Right lobe of liver (tissue), 4 donors: ENCODE results near the gene SYPL1.

ENCODE experiments used
- POLR2A ChIP-seq: fragments of 450-650 bp; IDR thresholded peaks from one replicate; pipeline ENCODE4 v1.6.1; 2017; ENCODE audit warnings: antibody characterized with exemption, mild to moderate bottlenecking
- TF ChIP-seq, protein P1 (sequence below), 4 donors: fragments of 200-600 bp in 3 of 4; fragments of 450-650 bp in 1 of 4; IDR thresholded peaks; one replicate each; pipeline versions ENCODE4 v1.5.1 to v1.8.0; 2016 to 2022; ENCODE audit warnings: antibody characterized with exemption in 4 of 4, mild to moderate bottlenecking in 2 of 4
- donor health status: DM: no; HTN: no; CAD: no.
- donor health status: DM: no; HTN: no; CAD: no.
- donor health status: DM: no; HTN: yes; CAD: no.

DNA sequence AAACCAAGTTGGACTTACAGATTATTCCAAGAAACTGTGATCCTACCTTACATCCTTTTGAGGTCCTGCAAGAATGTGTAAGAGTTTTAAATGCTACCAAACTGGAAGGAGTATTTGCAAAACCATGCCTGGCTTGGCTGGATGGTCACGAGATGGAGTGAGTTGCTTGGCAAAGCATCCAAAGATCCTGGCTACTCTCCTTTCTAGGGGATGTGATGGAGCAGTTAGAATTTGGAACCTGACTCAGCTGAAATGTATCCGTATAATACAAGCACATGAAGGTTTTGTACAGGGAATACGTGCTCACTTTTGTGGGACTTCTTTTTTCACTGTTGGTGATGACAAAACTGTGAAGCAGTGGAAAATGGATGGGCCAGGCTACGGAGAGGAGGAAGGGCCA is 13.3 kb upstream of the SYPL1 start:
- TF ChIP-seq, protein P1, sequence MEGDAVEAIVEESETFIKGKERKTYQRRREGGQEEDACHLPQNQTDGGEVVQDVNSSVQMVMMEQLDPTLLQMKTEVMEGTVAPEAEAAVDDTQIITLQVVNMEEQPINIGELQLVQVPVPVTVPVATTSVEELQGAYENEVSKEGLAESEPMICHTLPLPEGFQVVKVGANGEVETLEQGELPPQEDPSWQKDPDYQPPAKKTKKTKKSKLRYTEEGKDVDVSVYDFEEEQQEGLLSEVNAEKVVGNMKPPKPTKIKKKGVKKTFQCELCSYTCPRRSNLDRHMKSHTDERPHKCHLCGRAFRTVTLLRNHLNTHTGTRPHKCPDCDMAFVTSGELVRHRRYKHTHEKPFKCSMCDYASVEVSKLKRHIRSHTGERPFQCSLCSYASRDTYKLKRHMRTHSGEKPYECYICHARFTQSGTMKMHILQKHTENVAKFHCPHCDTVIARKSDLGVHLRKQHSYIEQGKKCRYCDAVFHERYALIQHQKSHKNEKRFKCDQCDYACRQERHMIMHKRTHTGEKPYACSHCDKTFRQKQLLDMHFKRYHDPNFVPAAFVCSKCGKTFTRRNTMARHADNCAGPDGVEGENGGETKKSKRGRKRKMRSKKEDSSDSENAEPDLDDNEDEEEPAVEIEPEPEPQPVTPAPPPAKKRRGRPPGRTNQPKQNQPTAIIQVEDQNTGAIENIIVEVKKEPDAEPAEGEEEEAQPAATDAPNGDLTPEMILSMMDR (IDR thresholded peaks at IDR 0.05) = no peak
- TF ChIP-seq POLR2A = no peak
